NAMALWA (cell line): ENCODE results near the gene GRM4.

Experiments used
- DNase-seq: peaks from one replicate; pipeline ENCODE4 v3.0.0-alpha.2; 2015; ENCODE audit warnings: low spot score

GRM4 gene

DNA sequence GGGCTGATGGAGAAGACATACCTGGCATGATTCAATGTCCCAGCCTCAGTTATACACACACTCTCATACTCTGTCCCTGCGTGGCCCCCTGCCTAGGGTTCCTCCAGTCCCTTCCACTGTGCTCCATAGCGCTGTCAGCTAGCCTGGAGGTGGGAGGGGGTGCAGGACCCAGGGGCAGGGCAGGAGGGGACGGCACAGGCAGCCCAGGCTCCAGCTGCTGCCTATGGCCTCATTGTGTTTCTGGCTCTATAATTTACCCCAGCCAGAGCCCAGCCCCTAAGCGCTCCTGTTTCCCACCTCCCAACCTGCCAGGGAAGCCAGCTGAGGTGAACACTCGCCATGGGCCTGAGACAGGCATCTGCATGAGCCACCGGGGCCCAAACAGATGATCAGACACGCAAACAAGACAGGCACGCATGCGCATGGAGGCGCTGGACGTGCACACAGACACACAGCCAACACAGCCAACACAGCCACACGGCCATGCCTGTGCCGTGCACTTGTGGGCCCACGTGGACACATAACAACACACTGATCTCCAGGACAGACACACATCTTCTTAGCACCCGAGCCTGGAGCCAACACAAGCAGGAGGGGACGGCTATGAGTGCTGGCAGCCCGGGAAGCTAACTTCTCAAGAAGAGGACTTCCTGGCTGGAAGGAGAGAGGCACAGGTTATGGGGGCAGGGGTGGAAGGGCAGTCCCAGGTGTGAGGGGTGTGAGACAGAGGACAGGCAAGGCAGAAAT, 124.9 kb downstream of the GRM4 start:
- no peak for DNase-seq

DNA sequence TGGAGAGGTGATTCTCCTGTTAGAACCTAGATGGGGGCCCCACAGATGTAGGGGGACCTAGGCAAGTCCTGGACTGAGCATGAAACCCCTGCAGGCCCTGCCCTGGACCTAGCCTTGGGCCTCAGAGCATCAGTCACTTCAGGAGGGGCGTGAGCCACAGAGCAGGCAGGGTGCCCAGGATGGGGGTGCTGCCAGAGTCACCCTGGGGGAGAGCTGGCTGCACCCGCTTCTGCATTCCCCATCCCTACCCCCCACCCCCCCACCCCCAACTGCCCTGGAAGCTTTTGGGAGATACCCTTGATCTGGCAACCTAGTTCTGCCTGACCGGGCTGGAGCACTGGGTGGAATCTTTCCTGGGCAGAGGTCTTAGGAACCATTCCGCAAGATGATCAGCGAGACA, 125.6 kb downstream of the GRM4 start:
- DNase-seq: no peak

- DNase-seq: no peak
Measured at GRCh38 chr6:34018961-34019606, 126.8 kb downstream of the GRM4 start.

- no peak for DNase-seq
Measured at GRCh38 chr6:34018026-34018425, 127.9 kb downstream of the GRM4 start.

- DNase-seq: no peak
Measured at GRCh38 chr6:34017106-34017805, 128.6 kb downstream of the GRM4 start.

DNA sequence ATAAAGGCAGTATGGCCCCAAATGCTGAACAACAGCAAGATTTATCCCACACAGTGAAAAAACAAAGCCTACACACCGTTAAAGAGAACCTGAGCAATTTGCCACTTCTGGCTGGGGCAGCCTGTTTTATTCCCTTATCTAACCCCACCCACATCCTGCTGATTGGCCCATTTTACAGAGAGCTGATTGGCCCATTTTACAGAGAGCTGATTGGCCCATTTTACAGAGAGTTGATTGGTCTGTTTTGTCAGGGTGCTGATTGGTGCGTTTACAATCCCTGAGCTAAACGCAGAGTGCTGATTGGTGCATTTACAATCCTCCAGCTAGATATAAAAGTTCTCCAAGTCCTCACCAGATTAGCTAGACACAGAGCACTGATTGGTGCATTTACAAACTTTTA, 129.3 kb downstream of the GRM4 start:
- peak; percentile 44 for DNase-seq

DNA sequence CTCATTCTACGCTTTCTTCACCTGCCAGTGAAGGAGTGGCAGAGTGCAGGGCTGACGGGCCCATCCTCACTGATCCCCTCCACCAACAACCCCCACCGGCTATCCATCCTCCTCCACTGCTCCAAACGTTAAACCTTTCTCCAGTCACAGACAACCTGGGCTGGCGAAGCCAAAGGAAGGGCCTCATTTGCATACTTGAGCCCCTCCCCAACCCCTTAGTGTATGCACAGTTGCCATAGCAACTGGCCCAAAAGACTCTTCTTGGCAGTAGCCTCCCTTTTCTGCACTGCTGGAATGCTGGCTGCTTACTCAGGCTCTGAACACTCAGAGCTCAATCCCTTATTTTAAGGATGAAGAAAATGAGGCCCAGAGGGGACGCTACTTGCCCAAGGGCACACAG, 130.3 kb downstream of the GRM4 start:
- DNase-seq: peak; percentile 26

GRCh38 chr6:34011264-34011663, 134.6 kb downstream of the GRM4 start:
- DNase-seq: no peak

GRCh38 chr6:34005901-34006531, 139.9 kb downstream of the GRM4 start:
- no peak for DNase-seq

GRCh38 chr6:34004706-34005105, 141.2 kb downstream of the GRM4 start:
- no peak for DNase-seq

- DNase-seq: no peak
Measured at GRCh38 chr6:34003962-34004361, 141.9 kb downstream of the GRM4 start.

DNA sequence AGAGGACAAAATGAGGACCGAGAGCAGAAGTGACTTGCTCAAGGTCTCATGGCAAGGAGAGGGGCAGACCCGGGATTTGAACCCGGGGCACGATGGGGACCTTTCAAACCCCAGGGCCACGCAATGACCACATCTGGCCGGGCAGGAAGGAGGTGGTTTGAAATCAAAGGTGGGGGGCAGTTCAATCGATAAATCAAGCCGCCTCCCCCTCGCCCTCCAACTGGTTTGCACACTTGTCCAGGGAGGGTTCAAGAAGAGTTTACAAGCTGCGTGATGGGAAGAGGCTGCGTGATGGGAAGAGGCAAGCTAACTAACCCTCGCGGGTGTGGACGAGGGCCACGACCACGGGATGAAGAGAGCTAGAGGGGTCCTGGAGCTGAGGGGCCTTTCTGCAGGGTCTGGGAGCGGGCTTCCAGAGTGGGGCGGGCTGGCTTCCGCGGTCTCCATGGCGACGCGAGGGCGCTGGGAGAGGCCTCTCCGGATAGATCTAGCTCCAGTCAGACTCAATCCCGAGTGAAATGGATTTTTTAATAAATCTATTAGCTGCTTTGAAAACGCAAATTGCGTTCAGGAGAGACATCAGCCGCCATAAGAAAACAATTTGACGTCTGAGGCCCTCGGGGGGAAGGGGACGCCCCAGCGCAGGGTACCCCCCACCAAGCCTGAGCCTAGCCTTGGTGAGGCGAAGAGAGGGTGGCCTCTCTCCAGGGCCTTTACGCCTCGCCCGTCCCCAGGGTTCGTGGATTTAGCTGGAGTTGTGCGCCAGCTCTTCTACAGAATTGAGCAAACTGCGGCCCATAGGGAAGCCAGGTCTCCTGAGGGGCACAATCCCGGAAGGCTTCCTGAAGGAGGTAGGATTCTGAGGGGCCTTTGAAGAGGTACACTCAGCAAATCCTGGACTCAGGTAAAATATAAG, 143.9 kb downstream of the GRM4 start:
- DNase-seq: no peak

DNA sequence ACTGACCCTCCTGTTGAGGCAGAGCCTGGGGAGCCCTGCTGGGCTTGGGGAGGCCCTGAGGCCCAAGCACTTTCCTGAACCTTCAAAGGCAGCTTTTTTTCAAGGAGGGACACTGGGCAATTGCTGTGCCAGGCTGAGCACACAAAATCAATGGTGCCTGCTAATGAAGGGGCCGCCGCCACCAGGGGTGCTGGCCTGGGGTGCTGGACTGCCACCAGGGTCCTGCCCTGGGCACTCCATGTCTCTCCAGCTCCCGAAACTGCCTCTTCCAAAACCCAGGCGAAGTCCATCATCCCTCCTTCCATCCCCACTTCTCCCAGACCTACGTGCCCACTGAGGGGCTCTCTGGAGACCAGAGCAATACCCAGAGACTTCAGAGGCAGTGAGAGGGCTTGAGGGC, 145.6 kb downstream of the GRM4 start:
- no peak for DNase-seq

DNA sequence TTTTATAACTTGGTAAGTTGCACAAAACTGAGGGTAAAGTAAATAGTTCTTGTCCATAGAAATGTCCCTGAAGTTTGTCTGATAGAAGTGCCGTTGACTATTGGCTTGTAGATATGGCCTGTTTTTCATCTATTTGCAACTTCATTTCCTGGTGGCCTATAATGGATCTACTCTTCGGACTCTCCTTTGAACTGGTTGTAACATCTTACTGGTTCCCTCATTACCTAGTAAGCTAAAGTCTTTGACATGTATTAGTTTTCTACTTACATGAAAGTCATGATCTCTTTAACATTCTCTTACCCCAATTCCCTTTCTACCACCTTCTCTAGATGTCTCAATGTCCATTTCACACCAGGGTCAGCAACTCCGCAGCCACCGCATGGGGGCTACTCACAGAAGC, 146.3 kb downstream of the GRM4 start:
- DNase-seq: no peak

GRCh38 chr6:33998660-33999059, 147.2 kb downstream of the GRM4 start:
- no peak for DNase-seq

- no peak for DNase-seq
Measured at GRCh38 chr6:33997265-33997664, 148.6 kb downstream of the GRM4 start.

DNA sequence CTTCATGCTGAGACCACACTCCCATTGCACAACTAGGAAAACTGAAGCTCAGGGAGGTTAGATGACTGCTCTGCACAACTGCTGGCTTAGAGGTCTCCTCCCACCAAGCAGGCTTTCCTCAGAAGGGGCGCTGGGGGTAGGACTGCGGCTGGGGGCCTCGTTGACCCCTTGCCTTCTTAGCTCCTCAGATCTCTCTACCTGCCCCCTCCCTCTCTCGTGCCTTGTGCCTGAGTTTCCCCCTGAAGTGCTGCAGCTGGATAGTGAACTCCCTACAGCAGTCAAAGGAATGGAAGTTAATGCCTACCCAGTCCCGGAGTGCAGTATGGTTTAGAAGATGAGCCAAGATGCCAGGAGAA, 149.8 kb downstream of the GRM4 start:
- no peak for DNase-seq

- DNase-seq: no peak
Measured at GRCh38 chr6:33995309-33996119, 150.4 kb downstream of the GRM4 start.

- no peak for DNase-seq
Measured at GRCh38 chr6:33994472-33995308, 151.2 kb downstream of the GRM4 start.
